Astrocyte (in vitro differentiated cells and primary cell): ENCODE measurements around the gene IGSF21. TPM values are rescaled to one million over a fixed set of nuclear protein-coding genes. Genes with fewer than 3 reads are reported as not detected.

ENCODE experiments used
- DNase-seq: peaks from one replicate; pipeline ENCODE4 v3.0.0-alpha.2; 2010; ENCODE audit warnings: low read depth
- FAIRE-seq: peaks from 2 replicates; lab custom pipeline; 2011; peaks lifted over from hg19 to GRCh38; lab: Jason Lieb, UNC
- H2AFZ ChIP-seq: 2 replicates; pipeline ENCODE4 v1.6.0; 2012; ENCODE audit warnings: low read depth, low read length, inconsistent platforms
- H3K27ac ChIP-seq: 2 replicates; pipeline ENCODE4 v1.5.1; 2011; ENCODE audit warnings: low read depth, low read length, inconsistent platforms
- H3K27me3 ChIP-seq: 2 replicates; pipeline ENCODE4 v1.6.0; 2011; ENCODE audit warnings: low read length, inconsistent platforms; ENCODE audit not compliant: insufficient read depth
- H3K36me3 ChIP-seq: 2 replicates; pipeline ENCODE4 v1.5.1; 2011; ENCODE audit warnings: low read length, inconsistent platforms; ENCODE audit not compliant: insufficient read depth
- H3K4me1 ChIP-seq: 2 replicates; pipeline ENCODE4 v1.5.1; 2011; ENCODE audit warnings: low read length, inconsistent platforms; ENCODE audit not compliant: insufficient read depth
- H3K4me2 ChIP-seq: 2 replicates; pipeline ENCODE4 v1.6.0; 2012; ENCODE audit warnings: low read length, inconsistent platforms
- H3K4me3 ChIP-seq: 2 replicates; pipeline ENCODE4 v1.5.1; 2011; ENCODE audit warnings: low read depth, mild to moderate bottlenecking, low read length, inconsistent platforms; ENCODE audit not compliant: insufficient read depth
- H3K79me2 ChIP-seq: 2 replicates; pipeline ENCODE4 v1.6.0; 2012; ENCODE audit warnings: mild to moderate bottlenecking, low read length, inconsistent platforms; ENCODE audit not compliant: insufficient read depth
- H3K9ac ChIP-seq: 2 replicates; pipeline ENCODE4 v1.6.0; 2012; ENCODE audit warnings: mild to moderate bottlenecking, low read length, inconsistent platforms
- H3K9me3 ChIP-seq: 2 replicates; pipeline ENCODE4 v1.5.1; 2012; ENCODE audit warnings: low read depth, mild to moderate bottlenecking, low read length, inconsistent platforms; ENCODE audit not compliant: insufficient read depth
- H4K20me1 ChIP-seq: 2 replicates; pipeline ENCODE4 v1.6.0; 2012; ENCODE audit warnings: low read length, inconsistent platforms; ENCODE audit not compliant: insufficient read depth
- H3K27ac Mint-ChIP-seq: one replicate; pipeline ENCODE4 v1.8.0; 2021; ENCODE audit warnings: mild to moderate bottlenecking, mixed read lengths; ENCODE audit not compliant: unreplicated experiment
- H3K27me3 Mint-ChIP-seq: one replicate; pipeline ENCODE4 v1.8.0; 2021; ENCODE audit warnings: low read depth, mixed read lengths; ENCODE audit not compliant: unreplicated experiment
- H3K36me3 Mint-ChIP-seq: one replicate; pipeline ENCODE4 v1.8.0; 2021; ENCODE audit warnings: low read depth, mixed read lengths; ENCODE audit not compliant: unreplicated experiment
- H3K4me1 Mint-ChIP-seq: one replicate; pipeline ENCODE4 v1.8.0; 2021; ENCODE audit warnings: low read depth, mixed read lengths; ENCODE audit not compliant: unreplicated experiment
- H3K4me3 Mint-ChIP-seq: one replicate; pipeline ENCODE4 v1.8.0; 2021; ENCODE audit warnings: mild to moderate bottlenecking, moderate library complexity, mixed read lengths; ENCODE audit not compliant: unreplicated experiment
- H3K9me3 Mint-ChIP-seq: one replicate; pipeline ENCODE4 v1.8.0; 2021; ENCODE audit warnings: mild to moderate bottlenecking, mixed read lengths; ENCODE audit not compliant: unreplicated experiment
- CTCF ChIP-seq: IDR thresholded peaks from 2 replicates; pipeline ENCODE4 v1.5.1; 2011; ENCODE audit warnings: low read depth, mild to moderate bottlenecking, inconsistent platforms, low read length, moderate library complexity; ENCODE audit not compliant: insufficient read depth
- EZH2 ChIP-seq: IDR thresholded peaks from 2 replicates; pipeline ENCODE4 v1.6.1; 2012; ENCODE audit warnings: mild to moderate bottlenecking, low read length, inconsistent platforms; ENCODE audit not compliant: insufficient read depth
- total RNA-seq: library from RNA; stranded (reverse); gene quantifications from 2 replicates; pipeline ENCODE4 v1.2.1, GENCODE V29; 2021

The IGSF21 gene
- total RNA-seq, 1 donor from 2014 or later: not detected

DNA sequence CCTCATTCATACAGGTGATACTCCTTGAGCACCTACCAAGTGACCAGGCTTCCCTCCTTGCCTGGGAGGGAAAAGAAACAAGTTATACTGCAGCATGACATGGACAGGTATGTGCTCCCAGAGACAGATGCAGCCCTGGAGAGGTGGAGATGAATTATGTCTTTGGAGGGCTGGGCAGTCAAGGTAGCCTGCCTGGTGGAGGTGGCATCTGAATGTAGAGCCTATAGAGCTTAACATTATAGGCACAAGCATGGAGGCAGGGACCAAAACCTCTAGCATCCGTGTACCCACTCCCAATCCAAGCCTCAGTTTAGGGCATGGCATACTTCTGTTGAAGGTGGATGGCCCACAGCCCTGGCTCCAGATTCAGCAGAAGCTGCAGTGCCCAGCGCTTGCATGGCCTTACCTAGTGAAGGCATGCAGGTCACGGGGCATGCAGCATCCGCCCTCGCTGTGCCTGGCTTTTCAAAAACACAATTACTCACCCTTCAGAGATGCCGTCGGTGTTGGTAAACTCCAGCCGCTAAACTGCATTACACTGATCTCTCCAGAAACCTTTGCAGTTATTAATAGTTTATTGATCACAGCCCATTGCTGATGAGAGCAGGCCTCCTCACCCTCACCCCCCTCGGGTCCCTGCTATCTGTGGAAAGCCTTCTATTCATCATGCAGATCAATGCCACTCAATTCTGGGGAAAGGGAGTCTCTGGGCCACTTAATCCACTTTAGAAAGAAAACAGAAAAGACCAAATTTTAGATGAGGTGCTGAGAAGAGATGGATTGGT lies 222.1 kb downstream of the IGSF21 start:
- no peak overlapping the region for H3K4me3 ChIP-seq
- TF ChIP-seq CTCF (no peak), EZH2 (no peak)
- DNase-seq: no peak
- H4K20me1 ChIP-seq: no peaks in the 10 kb centered on the region
- no peak overlapping the region for H3K4me2 ChIP-seq
- H3K9me3 Mint-ChIP-seq: no peaks in the 10 kb centered on the region
- peaks cover 45% of the 10 kb centered on the region for H3K27me3 Mint-ChIP-seq
- H3K9me3 ChIP-seq: no peaks in the 10 kb centered on the region
- FAIRE-seq: no peak
- no peak overlapping the region for H3K4me3 Mint-ChIP-seq
- H3K27ac Mint-ChIP-seq: no peak overlapping the region
- no peaks in the 10 kb centered on the region for H3K27me3 ChIP-seq
- no peak overlapping the region for H3K27ac ChIP-seq
- H3K4me1 ChIP-seq: no peaks in the 10 kb centered on the region
- H3K79me2 ChIP-seq: no peaks in the 10 kb centered on the region
- H3K9ac ChIP-seq: no peak overlapping the region
- no peak overlapping the region for H2AFZ ChIP-seq
- no peaks in the 10 kb centered on the region for H3K36me3 ChIP-seq
- no peaks in the 10 kb centered on the region for H3K4me1 Mint-ChIP-seq
- H3K36me3 Mint-ChIP-seq: no peaks in the 10 kb centered on the region

DNA sequence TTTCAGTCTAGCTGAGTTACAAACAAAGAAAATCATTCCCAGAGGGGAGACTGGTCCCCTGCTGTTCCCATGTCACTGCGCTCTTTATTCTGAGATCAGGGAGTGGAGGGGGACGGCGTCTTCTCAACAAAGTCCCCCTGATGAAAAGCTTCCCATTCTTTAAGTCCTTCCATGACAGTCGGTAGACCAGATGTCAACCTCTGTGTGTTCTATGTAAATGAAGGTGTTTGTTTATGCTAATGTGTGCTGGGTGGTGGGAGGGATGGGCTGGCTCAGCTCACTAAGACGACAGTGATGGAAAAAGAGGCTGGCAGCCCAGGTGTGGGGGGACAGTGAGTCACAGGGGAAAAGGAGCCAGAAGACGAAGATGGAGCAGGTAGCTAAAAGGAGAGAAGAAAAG lies 225.0 kb downstream of the IGSF21 start:
- Histone ChIP-seq H4K20me1 (no peaks in the 10 kb centered on the region), H3K9ac (no peak overlapping the region), H3K79me2 (no peaks in the 10 kb centered on the region), H3K36me3 (no peaks in the 10 kb centered on the region), H2AFZ (no peak overlapping the region), H3K9me3 (no peaks in the 10 kb centered on the region), H3K4me3 (no peak overlapping the region), H3K4me1 (no peaks in the 10 kb centered on the region), H3K27me3 (no peaks in the 10 kb centered on the region), H3K27ac (no peak overlapping the region), H3K4me2 (no peak overlapping the region)
- H3K4me1 Mint-ChIP-seq: no peaks in the 10 kb centered on the region
- no peak for TF ChIP-seq EZH2
- no peak for TF ChIP-seq CTCF
- H3K27ac Mint-ChIP-seq: no peak overlapping the region
- no peak for FAIRE-seq
- H3K36me3 Mint-ChIP-seq: no peaks in the 10 kb centered on the region
- no peaks in the 10 kb centered on the region for H3K9me3 Mint-ChIP-seq
- H3K4me3 Mint-ChIP-seq: no peak overlapping the region
- DNase-seq: no peak
- H3K27me3 Mint-ChIP-seq: peaks cover 39% of the 10 kb centered on the region

DNA sequence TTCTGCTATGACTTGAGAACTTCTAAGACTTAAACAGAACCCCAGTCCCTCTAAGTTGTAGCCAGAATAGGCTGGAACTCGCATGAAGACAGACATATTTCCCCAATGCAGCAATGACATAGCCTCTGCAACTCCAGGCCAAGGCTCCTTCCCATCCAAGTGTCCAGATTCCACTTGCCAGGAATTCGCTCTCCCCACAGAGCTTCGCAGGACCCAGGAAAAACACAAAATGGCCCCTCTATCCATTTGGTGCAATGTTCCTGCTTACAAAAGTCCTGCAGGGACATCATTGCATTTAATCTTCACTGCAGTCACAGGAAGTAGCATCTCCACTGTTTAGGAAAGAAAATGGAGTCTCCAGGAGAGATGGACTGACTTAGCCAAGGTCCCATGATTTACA lies 225.6 kb downstream of the IGSF21 start:
- Mint-ChIP-seq H3K27ac (no peak overlapping the region), H3K4me1 (no peaks in the 10 kb centered on the region), H3K27me3 (peaks cover 43% of the 10 kb centered on the region), H3K4me3 (no peak overlapping the region), H3K36me3 (no peaks in the 10 kb centered on the region), H3K9me3 (no peaks in the 10 kb centered on the region)
- TF ChIP-seq EZH2: no peak
- TF ChIP-seq CTCF: no peak
- H3K9me3 ChIP-seq: no peaks in the 10 kb centered on the region
- no peaks in the 10 kb centered on the region for H3K79me2 ChIP-seq
- H3K4me1 ChIP-seq: no peaks in the 10 kb centered on the region
- no peak overlapping the region for H3K4me2 ChIP-seq
- no peak overlapping the region for H2AFZ ChIP-seq
- no peaks in the 10 kb centered on the region for H3K27me3 ChIP-seq
- H3K9ac ChIP-seq: no peak overlapping the region
- H3K36me3 ChIP-seq: no peaks in the 10 kb centered on the region
- H4K20me1 ChIP-seq: no peaks in the 10 kb centered on the region
- no peak overlapping the region for H3K27ac ChIP-seq
- FAIRE-seq (no peak), DNase-seq (no peak)
- H3K4me3 ChIP-seq: no peak overlapping the region
